Measurements from ENCODE around the gene MED13L.

DNA sequence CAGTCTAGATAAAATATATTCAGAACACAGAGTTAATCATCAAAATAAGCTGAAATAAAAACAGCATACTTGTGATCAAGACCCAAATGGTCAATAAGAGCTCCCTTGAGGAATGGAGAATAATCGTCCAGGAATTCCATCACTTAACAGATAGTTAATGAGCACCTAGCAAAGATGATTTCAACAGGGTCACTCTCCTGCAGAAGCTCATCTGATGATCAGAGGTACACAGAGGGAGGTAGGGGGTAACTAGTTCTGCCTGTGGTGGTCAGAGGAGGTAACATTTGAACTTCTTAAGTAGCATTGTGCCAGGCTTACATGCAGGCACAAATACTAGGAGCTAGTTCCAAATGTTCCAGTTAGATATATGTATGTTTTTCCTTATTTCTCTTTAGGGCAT, 9.5 kb downstream of the MED13L start:
- TF ChIP-seq ZNF8 (CRISPR knock-in tag; IDR thresholded peaks at IDR 0.05) (no peak), RARB (CRISPR knock-in tag; IDR thresholded peaks at IDR 0.05) (no peak), ZFP3 (CRISPR knock-in tag; IDR thresholded peaks at IDR 0.05) (no peak), ESRRG (CRISPR knock-in tag; IDR thresholded peaks at IDR 0.05) (no peak), ZC3H10 (CRISPR knock-in tag; IDR thresholded peaks at IDR 0.05) (no peak), ZFP30 (CRISPR knock-in tag; IDR thresholded peaks at IDR 0.05) (no peak), ZNF565 (CRISPR knock-in tag; conservative IDR thresholded peaks at IDR 0.05; ENCODE audit: low read depth) (no peak)
- TF ChIP-seq, protein P1, sequence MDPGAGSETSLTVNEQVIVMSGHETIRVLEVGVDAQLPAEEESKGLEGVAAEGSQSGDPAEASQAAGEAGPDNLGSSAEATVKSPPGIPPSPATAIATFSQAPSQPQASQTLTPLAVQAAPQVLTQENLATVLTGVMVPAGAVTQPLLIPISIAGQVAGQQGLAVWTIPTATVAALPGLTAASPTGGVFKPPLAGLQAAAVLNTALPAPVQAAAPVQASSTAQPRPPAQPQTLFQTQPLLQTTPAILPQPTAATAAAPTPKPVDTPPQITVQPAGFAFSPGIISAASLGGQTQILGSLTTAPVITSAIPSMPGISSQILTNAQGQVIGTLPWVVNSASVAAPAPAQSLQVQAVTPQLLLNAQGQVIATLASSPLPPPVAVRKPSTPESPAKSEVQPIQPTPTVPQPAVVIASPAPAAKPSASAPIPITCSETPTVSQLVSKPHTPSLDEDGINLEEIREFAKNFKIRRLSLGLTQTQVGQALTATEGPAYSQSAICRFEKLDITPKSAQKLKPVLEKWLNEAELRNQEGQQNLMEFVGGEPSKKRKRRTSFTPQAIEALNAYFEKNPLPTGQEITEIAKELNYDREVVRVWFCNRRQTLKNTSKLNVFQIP (CRISPR knock-in tag; IDR thresholded peaks at IDR 0.05; ENCODE audit: borderline replicate concordance, low read depth) = no peak
- TF ChIP-seq, protein P2, sequence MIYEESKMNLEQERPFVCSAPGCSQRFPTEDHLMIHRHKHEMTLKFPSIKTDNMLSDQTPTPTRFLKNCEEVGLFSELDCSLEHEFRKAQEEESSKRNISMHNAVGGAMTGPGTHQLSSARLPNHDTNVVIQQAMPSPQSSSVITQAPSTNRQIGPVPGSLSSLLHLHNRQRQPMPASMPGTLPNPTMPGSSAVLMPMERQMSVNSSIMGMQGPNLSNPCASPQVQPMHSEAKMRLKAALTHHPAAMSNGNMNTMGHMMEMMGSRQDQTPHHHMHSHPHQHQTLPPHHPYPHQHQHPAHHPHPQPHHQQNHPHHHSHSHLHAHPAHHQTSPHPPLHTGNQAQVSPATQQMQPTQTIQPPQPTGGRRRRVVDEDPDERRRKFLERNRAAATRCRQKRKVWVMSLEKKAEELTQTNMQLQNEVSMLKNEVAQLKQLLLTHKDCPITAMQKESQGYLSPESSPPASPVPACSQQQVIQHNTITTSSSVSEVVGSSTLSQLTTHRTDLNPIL (CRISPR knock-in tag; IDR thresholded peaks at IDR 0.05; ENCODE audit: low read depth) = no peak
